ELR (cell line): ENCODE results near the gene GLRX3.
"Not testable (repeated sequence)": the region's sequence is repeated elsewhere in the genome, so short reads cannot be mapped to it uniquely, and the experiment has no call there.

ENCODE experiments used
- DNase-seq: peaks from one replicate; pipeline ENCODE4 v3.0.0-alpha.2; 2015; ENCODE audit warnings: low read depth

Gene GLRX3

DNA sequence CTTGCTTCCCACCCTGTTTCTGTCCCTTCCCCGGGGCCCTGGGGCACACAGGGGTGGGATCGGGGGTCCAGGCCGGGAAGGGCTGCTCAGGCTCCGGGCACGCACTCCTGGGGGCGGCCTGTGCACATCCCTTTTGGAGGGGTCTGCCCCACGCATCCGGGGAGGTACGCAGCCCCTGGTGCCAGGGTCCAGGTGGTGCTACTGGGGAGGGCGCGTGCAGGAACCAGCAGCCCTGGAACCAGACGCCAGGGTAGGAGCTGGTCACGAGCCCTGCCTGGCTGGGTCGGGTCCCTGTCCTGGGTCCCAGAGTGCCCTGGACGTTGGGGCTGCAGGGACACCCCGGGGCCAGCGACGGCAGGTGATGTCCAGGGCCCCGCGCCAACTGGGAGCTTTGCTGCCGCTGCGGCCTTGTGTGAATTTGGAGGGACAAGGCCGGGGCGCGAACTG is 53.4 kb downstream of the GLRX3 start:
- no peak for DNase-seq

DNA sequence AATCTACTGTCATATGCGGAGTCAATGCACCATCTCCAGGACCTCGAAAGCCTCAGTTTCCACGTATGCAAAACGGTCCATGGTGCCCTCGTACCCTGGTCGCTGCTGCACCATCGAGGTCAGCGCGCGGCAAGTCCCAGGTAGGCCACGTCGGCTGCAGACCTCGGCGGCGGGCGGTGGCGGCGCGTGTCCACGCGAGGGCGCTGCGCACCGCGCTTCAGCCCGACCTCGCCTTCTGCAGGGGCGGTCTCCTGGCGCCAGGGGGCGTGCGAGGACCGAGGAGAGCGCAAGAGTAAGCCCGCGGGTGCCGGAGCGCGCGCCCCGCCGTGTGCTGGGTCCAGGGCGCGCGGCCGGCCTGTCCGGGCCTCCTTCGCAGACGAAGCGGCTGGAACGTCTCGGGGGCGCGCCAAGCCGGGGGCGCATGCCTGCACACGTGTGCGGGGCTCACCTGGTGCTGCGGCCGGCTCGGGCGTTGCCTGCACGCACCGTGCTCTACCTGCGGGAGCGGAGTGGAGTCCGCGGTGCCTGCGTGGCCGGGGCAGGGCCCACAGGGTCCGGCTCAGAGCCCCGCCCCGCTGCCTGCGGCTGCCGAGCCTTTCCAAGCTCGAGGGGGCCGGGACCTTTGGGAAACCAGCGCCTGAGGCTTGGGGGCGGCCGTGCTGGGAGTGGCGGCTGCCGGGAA is 54.0 kb downstream of the GLRX3 start:
- DNase-seq = peak; percentile 80

DNA sequence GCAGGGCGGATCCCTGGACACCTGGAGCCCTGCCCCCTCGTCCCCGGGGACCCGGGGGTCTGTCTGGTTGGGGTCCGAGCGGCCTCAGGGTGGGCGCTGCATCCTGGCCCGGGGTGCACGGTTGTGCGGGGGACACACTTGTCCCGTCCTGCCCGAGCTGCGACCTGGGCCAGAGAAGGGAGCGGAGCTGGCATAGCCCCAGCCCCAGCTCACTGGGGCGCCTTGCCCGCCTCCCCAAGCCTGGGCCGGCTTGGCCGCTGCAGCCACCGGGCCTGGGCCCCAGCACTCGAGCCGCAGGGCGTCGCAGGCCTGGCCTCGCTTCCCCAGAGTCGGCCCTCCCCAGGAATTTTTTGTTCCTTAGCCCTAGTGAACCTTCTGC is 54.5 kb downstream of the GLRX3 start:
- no peak for DNase-seq

DNA sequence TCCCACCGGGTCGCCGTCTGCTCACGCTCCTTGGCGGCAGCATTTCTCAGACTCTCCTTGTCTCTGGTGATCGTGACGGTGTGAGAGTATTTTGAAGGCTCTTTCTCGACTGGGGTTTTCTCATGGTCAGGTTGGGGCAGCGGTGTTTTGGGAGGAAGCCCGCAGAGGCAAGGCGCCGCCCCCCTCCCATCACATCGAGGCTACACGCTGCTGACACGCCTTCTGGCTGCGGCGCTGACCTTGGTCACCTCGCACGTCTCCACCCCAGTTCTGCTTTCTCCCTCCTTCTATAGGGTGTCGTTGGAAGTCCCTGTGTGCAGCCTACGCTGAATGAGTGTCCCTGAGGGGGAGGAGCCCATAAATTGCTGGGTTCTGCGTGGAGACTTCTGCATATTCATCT is 55.2 kb downstream of the GLRX3 start:
- DNase-seq = no peak

DNA sequence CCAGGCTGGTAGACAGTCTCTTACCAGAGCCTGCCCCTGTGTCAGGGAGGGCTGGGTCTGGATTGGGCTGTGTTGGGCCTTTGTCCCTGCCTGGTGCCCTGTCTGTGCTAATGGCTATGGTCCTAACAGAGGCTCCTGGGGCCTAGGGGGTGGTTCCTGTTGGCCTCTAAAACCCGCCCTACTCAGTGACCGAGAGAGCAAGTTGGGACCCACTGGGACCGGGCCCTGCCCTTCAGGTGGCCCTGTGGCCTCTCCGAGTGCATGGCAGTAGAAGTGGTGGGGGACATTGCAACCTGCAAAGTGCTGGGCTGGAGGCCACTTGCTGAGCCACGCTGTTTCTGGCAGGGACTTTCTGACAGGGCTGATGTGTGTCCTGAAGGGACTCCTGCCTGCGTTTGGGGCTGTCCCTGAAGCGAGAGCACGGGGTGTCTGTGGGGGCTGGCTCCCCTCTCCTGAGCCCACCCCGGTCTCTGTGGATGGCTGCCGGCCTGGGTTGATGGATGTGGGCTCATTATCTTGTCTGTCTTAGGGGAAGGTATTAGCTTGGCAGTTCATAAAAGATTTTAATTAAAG is 56.2 kb downstream of the GLRX3 start:
- no peak for DNase-seq

DNA sequence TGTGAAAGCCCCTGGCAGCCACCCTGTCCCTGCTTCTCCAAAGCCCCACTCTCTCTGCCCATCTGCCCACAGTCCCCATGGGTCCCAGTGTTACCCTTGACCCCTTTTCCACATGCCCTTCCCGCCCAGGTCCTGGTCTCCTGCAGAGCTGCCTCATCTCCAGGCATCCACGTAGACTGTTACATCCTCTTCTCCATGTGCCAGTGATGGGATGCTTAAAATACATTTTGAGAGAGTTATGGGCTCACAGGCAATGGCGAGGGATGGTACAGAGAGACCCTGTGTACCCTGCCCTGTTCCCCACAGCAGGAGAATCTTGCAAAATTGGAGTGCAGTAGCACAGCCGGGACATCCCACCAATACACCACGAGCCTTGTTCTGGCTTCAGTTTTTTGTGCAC is 56.8 kb downstream of the GLRX3 start:
- no peak for DNase-seq

DNA sequence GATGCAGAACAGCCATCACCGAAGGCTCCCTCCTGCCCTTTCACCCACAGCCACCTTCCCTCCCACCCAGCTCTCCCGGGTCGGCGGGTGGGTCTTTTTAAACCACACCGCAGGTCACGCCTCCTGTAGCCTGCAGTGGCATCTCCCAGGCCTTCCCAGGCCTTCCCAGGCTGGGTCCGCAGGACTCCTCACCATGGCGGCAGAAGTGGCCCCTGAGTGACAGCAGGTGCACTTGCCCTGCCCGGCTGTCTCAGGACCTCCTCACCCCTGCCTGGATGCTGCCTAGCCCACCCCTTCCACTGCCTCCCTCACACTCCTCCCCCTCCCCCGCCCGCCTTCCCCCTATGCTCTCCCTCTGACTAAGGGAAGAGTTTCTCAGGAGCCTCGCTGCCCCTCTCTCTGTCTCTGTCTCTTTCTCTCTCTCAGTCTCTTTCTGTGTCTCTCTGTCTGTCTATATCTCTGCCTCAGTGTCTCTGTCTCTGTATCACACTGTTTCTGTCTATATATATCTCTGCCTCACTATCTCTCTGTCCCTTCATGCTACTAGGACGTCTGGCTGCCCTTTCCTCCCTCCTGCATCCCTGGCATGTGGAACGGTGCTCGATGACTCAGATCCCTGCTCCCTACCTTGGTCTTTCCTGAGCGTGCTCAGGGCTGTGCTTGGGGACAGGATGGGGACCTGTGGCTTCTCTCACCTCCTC is 57.5 kb downstream of the GLRX3 start:
- no peak for DNase-seq

DNA sequence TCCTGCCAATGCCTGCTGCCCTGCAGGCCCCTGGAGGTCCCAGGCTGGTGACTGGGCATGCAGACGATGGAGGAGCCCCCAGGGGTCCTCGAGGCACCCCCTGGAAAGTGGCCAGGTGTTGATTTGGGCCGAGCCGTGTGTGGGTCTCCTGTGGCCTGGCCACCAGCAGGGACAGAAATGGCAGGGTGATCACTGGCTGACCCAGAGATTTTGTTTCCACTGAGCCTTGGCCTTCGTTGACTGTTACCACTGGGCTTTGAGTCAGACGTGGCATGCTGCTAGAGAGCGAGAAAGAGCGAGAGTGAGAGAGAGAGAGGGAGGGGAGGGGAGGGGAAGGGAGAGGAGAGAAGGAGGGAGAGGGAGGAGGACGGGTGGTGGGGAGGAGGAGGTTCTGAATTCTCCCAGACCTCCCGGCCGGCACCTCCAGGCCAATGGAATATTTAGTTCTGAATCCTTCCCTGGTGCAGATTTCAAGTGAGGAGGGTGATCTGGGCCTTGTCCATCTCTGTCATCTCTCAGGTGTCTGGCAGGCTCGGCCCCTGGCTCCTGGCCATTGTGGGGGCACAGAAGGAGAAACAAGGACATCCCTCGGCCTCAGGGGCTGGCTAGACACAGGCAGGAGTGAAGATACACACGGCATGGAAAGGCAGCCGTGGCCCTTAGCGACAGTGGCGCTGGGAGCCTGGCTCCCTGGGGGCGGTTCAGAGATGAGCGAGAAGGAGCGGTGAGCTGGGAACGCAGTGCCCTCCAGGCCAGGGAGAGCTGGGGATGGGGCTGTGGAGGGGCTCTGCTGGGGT is 58.2 kb downstream of the GLRX3 start:
- no peak for DNase-seq

DNA sequence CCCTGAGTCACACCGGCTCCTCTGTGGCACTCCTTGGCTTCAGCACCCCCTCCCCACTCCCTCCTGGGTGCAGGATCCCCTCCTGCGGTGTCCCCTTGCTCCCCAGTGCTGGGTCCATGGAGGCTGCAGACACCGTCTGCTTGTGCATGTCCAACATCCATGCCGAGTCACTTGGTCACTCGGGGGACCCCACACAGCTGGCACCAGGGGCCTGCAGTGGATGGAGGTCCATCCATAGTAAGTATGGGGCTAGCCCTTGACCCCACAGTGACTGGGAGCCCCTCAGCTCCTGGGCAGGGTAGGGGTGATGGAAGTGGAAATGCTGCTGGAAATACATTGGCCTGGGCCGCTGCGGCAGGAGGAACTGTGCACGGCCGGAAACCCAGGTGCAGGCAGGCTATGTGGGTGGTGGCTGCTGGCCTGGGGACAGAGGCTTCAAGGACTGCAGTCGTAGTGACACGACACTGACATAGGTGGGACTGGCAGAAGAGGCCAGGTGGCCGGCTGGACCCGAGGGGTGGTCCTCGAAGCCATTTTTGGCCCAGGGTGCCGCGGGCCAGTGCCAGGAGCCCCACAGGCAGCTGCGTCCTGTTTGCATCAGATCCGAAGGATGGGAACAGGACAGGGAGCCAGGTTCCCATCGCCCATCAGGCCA is 58.9 kb downstream of the GLRX3 start:
- no peak for DNase-seq

DNA sequence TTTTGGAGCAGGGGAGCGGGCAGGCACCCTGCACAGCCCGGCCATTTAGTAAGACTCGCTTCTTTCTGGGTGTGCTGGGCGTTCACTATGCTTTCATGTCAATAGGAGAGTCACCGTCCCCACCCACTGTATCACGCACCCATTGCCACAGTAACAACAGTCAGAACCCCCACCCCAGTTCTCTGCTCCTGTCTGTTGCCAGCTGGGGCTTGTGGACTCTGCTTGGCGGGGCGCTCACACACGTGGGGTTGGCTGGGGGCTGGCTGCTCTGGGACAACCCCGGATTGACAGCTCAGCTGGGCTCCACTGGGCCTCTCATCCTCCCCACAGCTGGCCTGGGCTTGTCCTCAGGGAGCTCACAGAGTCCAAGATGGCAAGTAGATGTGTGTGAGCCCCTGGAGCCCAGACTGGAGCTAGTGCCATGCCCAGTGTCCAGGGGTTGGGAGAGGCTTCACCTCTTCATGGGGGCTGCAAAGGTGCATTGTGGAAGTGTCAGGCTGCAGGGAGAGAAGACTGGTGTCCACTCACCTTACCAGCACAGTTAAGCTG is 59.6 kb downstream of the GLRX3 start:
- no peak for DNase-seq

DNA sequence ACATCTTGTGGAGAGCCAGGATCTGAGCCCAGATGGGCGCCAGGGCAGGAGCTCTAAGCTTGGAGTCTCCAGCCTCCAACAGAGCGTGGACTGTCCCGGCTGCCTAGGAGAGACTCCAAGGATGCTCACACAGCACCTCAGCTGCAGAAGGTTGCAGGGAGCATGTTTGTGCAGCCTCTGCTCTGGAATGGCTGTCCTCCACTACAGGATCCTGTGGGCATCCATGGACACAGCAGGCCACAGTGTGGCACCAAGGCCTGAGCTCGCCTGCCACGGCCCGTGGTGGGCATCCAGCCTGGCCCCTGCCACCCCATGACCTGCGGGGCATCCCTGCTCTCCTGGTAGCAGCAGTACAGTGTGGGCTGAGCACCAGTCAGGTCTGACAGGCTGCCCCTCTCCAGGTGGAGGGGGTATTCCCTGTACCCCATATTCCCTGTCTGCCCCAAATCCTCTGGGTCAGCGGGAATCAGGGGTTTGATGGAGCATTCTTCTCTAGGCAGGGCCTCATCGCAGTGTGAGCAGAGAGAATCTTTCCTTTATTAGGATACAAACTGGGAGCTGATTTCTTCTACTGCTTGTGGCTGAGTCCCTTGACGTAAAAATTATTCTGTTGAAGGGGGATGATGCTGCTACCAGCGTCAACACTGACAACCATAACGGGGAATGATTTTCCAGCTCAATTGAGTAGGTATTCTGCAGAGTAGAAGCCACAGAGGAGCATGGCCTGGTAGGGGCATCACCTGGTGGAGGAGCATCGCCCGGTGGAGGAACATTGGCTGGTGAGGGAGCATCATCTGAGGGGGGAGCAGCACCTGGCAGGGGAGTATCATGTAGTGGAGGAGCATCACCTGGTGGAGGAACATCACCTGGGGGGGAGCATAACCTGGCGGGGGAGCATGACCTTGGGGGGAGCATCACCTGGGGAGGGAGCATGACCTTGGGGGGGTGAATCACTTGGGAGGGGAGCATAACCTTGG is 60.6 kb downstream of the GLRX3 start:
- DNase-seq = no peak

DNA sequence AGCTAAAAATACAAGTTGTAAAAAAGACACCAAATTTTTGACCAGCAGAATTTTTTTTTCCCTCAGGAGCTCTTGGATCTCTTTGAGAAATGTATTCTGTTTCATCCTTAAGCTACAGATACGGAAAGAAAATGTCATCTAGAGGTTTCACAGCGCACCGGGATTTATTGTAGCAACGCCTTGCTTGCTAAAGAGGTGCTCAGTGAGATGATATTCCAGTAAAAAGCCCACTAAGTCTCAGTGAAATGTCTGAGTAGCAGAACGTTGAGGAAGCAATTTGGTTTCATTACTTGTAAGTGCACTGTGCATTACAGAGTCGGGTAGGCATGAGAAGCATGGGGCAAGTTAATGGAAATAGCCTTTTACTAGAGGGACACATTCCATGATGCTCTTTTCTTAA is 62.5 kb downstream of the GLRX3 start:
- DNase-seq = no peak

DNA sequence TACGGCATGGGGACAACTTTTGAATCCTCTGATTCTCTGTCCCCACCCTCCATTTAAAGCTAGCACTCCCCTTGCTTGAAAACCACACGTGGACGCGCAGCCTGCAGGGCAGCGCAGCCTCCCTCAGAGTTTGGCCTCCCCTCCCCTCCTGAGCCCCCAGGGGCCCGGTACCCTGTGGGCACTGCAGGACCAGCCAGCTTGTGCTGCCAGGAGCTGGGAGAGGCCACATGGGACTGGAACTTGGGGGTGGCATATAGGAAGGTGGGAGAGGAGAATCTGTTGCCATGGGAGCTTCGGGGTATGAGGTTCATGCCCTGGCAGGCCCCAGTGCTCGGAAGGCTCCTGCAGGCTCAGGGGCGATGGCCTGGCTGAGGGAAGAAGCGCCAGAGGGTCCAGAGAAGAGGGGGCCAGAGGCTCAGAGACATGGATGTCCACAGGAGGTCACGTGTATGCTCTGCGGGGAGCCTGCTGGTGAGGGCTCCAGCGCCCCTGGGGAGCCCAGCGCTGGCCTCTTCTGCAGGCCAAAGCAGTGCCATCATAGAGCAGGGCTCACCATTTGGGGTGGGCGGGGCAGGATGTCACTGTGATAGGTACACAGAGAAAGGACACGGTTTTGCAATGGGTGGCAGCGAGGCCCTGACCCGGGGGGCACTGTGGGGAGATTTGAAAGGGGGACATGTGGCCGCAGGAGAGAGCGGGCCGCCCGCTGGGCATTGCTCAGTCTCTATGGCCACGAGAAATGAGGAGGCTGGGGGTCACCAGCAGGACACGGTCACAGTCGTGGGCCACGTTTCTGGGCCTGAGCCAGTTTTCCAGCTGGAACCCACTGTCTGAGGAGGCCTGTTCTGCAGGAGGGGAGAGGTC is 64.2 kb downstream of the GLRX3 start:
- no peak for DNase-seq

DNA sequence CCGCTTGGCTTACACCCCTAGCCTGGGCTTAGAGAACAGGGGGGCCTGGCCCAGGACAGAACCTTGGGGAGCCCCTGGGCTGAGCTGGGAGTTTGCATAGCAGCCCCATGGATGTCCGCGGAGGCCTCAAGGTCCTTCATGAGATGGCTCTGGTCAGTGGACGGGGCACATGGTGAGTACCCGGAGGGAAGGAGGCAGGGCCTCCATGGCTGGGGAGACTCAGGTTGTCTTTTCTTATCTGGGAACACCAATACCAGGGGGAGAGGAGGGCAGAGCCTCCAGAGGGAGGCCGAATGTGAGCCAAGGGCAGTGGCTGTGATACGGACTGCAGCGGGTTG is 64.8 kb downstream of the GLRX3 start:
- no peak for DNase-seq

DNA sequence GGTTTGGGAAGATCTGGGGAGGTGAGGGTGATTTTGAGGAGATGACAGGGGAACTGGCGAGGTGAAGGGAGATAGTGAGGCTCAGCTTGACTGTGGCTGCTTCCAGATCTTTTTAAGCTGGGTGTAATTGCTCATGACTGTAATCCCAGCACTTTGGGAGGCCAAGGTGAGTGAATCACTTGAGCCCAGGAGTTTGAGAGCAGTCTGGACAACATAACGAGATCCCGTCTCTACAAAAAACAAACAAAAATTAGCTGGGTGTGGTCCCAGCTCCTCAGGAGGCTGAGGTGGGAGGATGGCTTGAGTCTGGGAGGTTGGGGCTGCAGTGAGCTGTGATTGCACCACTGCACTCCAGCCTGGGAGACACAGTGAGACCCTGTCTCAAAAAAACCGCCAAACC is 66.0 kb downstream of the GLRX3 start:
- not testable (repeated sequence) for DNase-seq

DNA sequence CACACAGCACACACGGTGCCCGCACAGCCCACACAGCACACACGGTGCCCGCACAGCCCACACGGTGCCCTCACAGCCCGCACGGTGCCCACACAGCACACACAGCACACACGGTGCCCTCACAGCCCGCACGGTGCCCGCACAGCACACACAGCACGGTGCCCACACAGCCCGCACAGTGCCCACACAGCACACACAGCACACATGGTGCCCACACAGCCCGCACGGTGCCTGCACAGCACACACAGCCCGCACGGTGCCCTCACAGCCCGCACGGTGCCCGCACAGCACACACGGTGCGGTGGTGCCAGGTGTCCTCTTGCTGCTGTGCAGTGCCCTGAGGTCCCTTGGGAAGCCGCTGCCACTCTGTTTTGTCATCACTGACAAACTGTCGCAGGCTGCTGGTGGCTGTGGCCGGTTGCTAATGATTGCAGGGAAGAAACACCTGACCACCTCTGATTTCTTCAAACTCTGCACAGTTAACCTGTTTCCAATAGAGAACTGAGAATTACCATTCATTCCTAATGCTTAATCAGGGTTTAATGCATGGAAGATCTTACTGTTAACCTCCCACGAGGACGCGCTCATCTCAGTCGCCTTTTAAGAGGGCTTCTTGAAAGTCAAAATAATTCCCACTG is 66.9 kb downstream of the GLRX3 start:
- DNase-seq = no peak

DNA sequence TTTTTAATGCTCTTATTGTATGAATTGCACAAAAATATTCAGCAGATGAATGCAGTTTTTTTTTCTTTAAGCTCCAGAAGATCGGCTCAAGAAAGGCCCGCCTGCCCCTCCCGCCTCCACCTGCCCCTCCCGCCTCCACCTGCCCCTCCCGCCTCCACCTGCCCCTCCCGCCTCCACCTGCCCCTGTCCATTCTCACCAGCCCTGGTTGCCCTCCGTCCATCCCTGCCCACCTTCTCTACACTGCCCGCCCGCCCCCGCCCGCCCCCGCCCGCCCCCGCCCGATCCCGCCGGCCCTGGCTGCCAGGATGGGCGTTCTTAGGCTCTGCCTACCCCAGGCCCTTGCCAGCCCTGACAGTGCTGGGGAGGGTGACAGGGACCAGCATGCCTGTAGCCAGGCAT is 67.4 kb downstream of the GLRX3 start:
- no peak for DNase-seq

DNA sequence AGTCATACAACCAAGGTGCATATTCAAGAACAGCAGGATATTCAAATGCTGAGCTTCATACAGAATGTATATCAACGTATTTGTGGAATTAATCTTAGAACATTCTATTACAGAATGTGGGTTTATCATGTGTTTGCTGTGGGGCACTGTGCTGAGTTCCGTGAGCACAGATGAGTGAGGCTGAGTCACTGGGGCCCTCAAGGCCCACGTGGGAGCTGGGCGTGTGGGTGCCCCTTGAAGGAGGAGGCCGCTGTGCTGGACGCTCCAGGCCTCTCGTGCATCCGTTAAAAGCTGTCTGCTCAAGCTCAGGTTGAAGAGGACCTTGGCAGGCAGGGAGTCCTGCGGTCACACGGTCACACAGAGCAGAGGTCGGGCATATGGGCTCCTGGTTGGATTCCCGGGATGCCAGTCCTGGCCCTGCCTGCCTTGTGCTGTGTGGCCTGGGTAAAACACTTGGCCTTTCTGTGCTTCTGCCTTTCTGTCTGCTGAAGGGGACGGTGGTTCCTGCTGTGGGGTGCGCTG is 70.1 kb downstream of the GLRX3 start:
- no peak for DNase-seq

DNA sequence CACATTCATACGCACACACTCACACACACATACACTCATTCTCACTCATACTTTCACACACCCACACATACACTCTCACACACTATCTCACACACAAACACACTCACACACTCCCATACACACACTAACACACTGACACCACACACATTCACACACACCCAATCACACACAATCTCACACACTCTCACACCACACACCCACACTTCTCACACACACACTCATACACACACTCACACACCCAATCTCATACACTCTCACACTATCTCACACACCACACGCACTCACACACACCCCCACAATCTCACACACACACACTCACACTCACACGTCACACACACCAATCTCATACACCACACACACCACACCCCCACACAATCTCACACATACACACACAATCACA is 71.0 kb downstream of the GLRX3 start:
- DNase-seq = no peak
